ES-I3 (cell line): ENCODE results near the gene PVRIG.
"Not testable (repeated sequence)": the region's sequence is repeated elsewhere in the genome, so short reads cannot be mapped to it uniquely, and the experiment has no call there.

Source experiments
- H3K36me3 ChIP-seq: 2 replicates; pipeline ENCODE4 v1.6.1; 2013; ENCODE audit warnings: mild to moderate bottlenecking, low read length, control low read depth, moderate library complexity; ENCODE audit not compliant: insufficient read depth
- H3K4me1 ChIP-seq: 2 replicates; pipeline ENCODE4 v1.6.1; 2013; ENCODE audit warnings: mild to moderate bottlenecking, control low read depth, low read length; ENCODE audit not compliant: insufficient read depth
- H3K9ac ChIP-seq: 2 replicates; pipeline ENCODE4 v1.6.1; 2013; ENCODE audit warnings: low read depth, mild to moderate bottlenecking, low read length, moderate library complexity
- H3K9me3 ChIP-seq: 2 replicates; pipeline ENCODE4 v1.6.1; 2013; ENCODE audit warnings: mild to moderate bottlenecking, low read length, moderate library complexity; ENCODE audit not compliant: control insufficient read depth, insufficient read depth

PVRIG gene

DNA sequence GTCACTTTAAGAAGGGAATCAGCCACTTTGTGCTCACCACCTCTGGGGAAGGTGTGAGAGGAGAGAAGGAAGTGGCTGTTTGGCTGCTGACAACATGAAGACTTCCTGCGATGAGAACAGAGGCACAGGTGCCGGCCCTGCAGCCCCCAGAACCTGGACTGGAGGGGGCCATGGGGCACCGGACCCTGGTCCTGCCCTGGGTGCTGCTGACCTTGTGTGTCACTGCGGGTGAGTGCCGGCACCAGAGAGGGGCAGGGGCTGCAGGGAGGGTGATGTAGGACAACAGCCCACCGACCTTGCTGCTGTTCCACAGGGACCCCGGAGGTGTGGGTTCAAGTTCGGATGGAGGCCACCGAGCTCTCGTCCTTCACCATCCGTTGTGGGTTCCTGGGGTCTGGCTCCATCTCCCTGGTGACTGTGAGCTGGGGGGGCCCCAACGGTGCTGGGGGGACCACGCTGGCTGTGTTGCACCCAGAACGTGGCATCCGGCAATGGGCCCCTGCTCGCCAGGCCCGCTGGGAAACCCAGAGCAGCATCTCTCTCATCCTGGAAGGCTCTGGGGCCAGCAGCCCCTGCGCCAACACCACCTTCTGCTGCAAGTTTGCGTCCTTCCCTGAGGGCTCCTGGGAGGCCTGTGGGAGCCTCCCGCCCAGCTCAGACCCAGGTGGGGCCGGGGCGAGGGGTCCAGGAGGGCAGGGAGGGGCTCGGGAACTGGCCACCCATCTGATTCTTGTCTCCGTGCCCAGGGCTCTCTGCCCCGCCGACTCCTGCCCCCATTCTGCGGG, at the start of gene PVRIG:
Gene PVRIG, plus strand, starts transcription at position 149 of the 785 bp plus-strand sequence. Its CDS starts 22 bp downstream, at position 171.
- not testable (repeated sequence) for H3K9ac ChIP-seq, H3K9me3 ChIP-seq, H3K36me3 ChIP-seq, H3K4me1 ChIP-seq

GRCh38 chr7:100170101-100170897, 49.5 kb upstream of the PVRIG start:
- H3K4me1 ChIP-seq, result peaks cover 14% of the 10 kb centered on the region
- no peak overlapping the region for H3K9ac ChIP-seq
- no peaks in the 10 kb centered on the region for H3K9me3 ChIP-seq
- no peaks in the 10 kb centered on the region for H3K36me3 ChIP-seq

DNA sequence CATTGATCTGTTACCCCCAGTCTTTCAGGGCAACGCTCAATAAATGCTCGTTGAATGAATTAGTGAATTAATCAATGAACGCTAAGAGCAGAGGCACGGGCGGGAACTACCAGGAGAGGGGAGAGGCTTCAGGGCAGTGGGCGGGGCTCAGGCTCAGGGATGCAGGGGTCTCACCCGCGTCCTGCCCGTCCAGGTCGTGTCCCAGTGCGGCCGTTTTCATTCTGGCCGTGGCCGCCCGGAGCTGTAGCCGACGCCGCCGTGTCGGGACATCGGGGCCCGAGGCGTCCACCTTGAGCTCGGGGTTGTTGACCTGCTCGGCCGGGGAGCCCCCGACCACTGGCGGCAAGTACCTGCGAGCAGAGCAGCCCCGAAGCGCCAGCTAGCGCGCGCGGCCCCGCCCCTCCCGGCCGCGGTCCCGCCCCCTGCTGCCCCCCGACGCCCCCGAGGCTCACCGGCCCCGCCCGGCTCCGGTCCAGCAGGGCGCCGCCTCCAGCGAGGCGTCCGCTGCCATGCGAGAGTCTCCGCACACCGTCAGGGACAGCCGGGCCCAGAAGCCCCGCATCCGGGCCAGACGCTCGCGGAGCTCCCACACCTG, 48.6 kb upstream of the PVRIG start:
- Histone ChIP-seq H3K9ac (peak overlapping the region; percentile 64; the same call in 1 of the 2 replicates), H3K4me1 (peaks cover 14% of the 10 kb centered on the region), H3K36me3 (no peaks in the 10 kb centered on the region), H3K9me3 (no peaks in the 10 kb centered on the region)

GRCh38 chr7:100171840-100172239, 47.9 kb upstream of the PVRIG start:
- Histone ChIP-seq H3K9ac (peak overlapping the region; percentile 64), H3K4me1 (peaks cover 14% of the 10 kb centered on the region), H3K36me3 (no peaks in the 10 kb centered on the region), H3K9me3 (no peaks in the 10 kb centered on the region)

- Histone ChIP-seq H3K4me1 (0 out of 2 replicates have a peak, but pooled peaks cover 5% of the 10 kb centered on the region), H3K9me3 (peaks cover 4% of the 10 kb centered on the region; the same call in 1 of the 2 replicates), H3K9ac (no peak overlapping the region), H3K36me3 (no peaks in the 10 kb centered on the region)
Observed at GRCh38 chr7:100173806-100174495, 45.8 kb upstream of the PVRIG start.

- 0 out of 2 replicates have a peak, but pooled peaks cover 5% of the 10 kb centered on the region for H3K4me1 ChIP-seq
- no peaks in the 10 kb centered on the region for H3K36me3 ChIP-seq
- H3K9ac ChIP-seq, result no peak overlapping the region
- peaks cover 4% of the 10 kb centered on the region; the same call in 1 of the 2 replicates for H3K9me3 ChIP-seq
Observed at GRCh38 chr7:100174582-100174981, 45.2 kb upstream of the PVRIG start.

GRCh38 chr7:100175296-100175935, 44.3 kb upstream of the PVRIG start:
- Histone ChIP-seq H3K36me3 (no peaks in the 10 kb centered on the region), H3K9ac (no peak overlapping the region), H3K9me3 (peaks cover 4% of the 10 kb centered on the region; the same call in 1 of the 2 replicates), H3K4me1 (0 out of 2 replicates have a peak, but pooled peaks cover 3% of the 10 kb centered on the region)

DNA sequence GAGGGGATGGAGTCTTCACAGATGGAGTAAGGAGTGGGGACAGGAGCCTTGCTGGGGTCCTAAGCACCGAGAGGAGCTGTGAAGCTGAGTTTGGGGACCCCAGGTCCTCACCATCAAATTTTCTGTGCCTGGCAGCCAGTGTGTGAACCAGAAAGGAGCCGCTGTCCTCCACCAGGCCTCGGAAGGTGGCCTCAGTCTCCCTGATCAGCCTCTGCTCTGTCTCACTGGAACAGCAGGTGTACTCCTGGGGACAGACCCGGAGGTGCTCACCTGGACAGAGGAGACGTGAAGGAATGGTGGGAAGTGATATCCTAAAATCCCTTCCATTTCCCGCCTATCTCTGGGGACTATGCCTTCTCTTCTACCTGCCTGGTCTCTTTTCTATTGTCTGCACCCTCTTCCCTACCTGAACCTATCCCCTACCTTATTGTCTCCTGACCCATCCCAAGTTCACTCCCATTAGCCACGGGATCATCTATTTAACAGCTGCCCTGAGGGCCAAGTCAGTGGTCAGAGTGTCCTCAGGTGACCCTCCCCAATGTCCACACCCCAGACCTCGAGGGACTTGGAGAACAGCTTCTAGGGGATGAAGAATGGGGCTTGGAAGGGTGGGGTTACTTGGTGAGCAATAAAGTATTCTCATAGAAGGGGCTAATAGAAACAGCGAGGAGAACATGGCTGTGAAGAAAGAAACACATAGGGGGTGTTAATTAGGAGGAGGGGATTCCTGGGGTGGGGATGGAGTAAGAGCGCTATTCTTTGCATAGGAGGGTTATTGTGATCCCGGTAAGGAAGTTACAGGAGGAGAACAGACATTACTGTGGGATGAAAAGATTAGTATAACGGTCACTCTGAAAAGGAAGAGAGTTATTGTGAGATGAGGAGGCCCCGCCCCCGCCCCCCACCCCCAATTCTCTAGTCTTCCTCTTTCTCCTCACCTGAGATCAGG, 43.4 kb upstream of the PVRIG start:
- Histone ChIP-seq H3K4me1 (0 out of 2 replicates have a peak, but pooled peaks cover 3% of the 10 kb centered on the region), H3K9ac (peak overlapping the region; percentile 93; the same call in 1 of the 2 replicates), H3K9me3 (peaks cover 4% of the 10 kb centered on the region; the same call in 1 of the 2 replicates), H3K36me3 (no peaks in the 10 kb centered on the region)

- peaks cover 4% of the 10 kb centered on the region; the same call in 1 of the 2 replicates for H3K9me3 ChIP-seq
- 0 out of 2 replicates have a peak, but pooled peaks cover 3% of the 10 kb centered on the region for H3K4me1 ChIP-seq
- no peaks in the 10 kb centered on the region for H3K36me3 ChIP-seq
- H3K9ac ChIP-seq, result peak within 1 kb of the TSS; percentile 93
Observed at GRCh38 chr7:100177045-100178001, 42.4 kb upstream of the PVRIG start, which contains the start of the genes GPC2 and STAG3. GPC2 (minus strand) TSS chr7:100177381; CDS start chr7:100177199, 182 bp downstream. STAG3 (plus strand) TSS chr7:100177918; CDS start chr7:100180557, 2,639 bp downstream.

DNA sequence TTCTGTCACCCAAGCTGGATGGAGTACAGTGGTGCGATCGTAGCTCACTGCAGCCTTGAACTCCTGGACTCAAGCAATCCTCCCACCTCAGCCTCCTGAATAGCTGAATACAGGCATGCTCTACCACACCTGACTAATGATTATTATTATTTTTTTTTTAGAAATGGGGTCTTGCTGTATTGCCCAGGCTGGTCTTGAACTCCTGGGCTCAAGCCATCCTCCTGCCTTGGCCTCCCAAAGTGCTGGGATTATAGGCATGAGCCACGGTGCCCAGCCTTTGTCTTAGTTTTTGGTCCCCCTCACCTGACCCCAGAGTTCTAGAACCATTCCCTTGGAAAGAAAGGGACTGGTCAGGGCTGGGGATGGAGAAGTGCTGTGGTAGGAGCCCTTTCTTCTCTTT, 39.7 kb upstream of the PVRIG start:
- H3K9ac ChIP-seq, H3K36me3 ChIP-seq, H3K4me1 ChIP-seq, H3K9me3 ChIP-seq: not testable (repeated sequence)

- H3K4me1 ChIP-seq, H3K9ac ChIP-seq, H3K36me3 ChIP-seq, H3K9me3 ChIP-seq: not testable (repeated sequence)
Observed at GRCh38 chr7:100182616-100183015, 37.1 kb upstream of the PVRIG start.

DNA sequence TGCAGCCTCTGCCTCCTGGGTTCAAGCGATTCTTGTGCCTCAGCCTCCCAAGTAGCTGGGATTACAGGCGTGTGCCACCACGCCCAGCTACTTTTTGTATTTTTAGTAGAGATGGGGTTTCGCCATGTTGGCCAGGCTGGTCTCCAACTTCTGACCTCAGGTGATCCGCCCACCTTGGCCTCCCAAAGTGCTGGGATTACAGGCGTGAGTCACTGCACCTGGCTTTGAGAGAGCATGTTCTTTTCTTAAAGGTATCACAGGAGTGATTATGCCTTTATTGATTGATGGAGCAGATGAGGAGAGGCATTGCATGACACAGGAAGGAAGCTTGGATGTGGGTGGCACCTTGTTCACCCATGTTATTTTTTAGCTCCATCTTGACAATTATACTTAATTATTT, 36.7 kb upstream of the PVRIG start:
- not testable (repeated sequence) for H3K9me3 ChIP-seq, H3K36me3 ChIP-seq, H3K4me1 ChIP-seq, H3K9ac ChIP-seq
